ENCODE results near the gene RAB14. TPM values are rescaled to one million over a fixed set of nuclear protein-coding genes. Genes with fewer than 3 reads are reported as not detected.

RAB14 gene
- total RNA-seq, 1 experiment from 2014 or later = 36.0 TPM

GRCh38 chr9:121192959-121193640 is 8.6 kb downstream of the RAB14 start:
- H3K4me1 Mint-ChIP-seq = peaks cover 29% of the 10 kb centered on the region
- no peak for ATAC-seq
- no peak overlapping the region for H3K4me3 Mint-ChIP-seq
- POLR2A ChIA-PET = no interaction called here
- H3K9me3 Mint-ChIP-seq = no peaks in the 10 kb centered on the region
- no peak for DNase-seq (ENCODE audit: low spot score)
- no peaks in the 10 kb centered on the region for H3K27me3 Mint-ChIP-seq (ENCODE audit: low read depth)
- no peak overlapping the region for H3K27ac Mint-ChIP-seq
- CTCF ChIA-PET = interaction anchor here (1.1 kb wide), 1 partner anchor 127 kb away, joined by 3 read pairs; no protein-coding TSS in a partner anchor
- H3K36me3 Mint-ChIP-seq = no peaks in the 10 kb centered on the region
- TF ChIP-seq GABPB1 (CRISPR knock-in tag; IDR thresholded peaks at IDR 0.05) (no peak), ETV6 (CRISPR knock-in tag; IDR thresholded peaks at IDR 0.05) (no peak), PREB (CRISPR knock-in tag; IDR thresholded peaks at IDR 0.05; ENCODE audit: borderline replicate concordance) (no peak), ZNF281 (CRISPR knock-in tag; IDR thresholded peaks at IDR 0.05) (no peak), USF2 (CRISPR knock-in tag; IDR thresholded peaks at IDR 0.05) (no peak), ZMAT4 (CRISPR knock-in tag; IDR thresholded peaks at IDR 0.05) (no peak), PRRX2 (CRISPR knock-in tag; IDR thresholded peaks at IDR 0.05) (no peak), NFATC4 (CRISPR knock-in tag; IDR thresholded peaks at IDR 0.05) (no peak), CREM (CRISPR knock-in tag; IDR thresholded peaks at IDR 0.05) (no peak), ZNF425 (CRISPR knock-in tag; conservative IDR thresholded peaks at IDR 0.05) (no peak), CDX4 (CRISPR knock-in tag; IDR thresholded peaks at IDR 0.05; ENCODE audit: borderline replicate concordance) (no peak), MAX (CRISPR knock-in tag; IDR thresholded peaks at IDR 0.05) (no peak), ARID4B (CRISPR knock-in tag; IDR thresholded peaks at IDR 0.05; ENCODE audit: borderline replicate concordance) (no peak), ATF2 (CRISPR knock-in tag; IDR thresholded peaks at IDR 0.05; ENCODE audit: borderline replicate concordance, low read depth) (no peak), ZBTB43 (CRISPR knock-in tag; IDR thresholded peaks at IDR 0.05) (no peak), TEAD1 (CRISPR knock-in tag; IDR thresholded peaks at IDR 0.05) (no peak), ZNF396 (CRISPR knock-in tag; IDR thresholded peaks at IDR 0.05; ENCODE audit: borderline replicate concordance) (no peak)
